Kidney (tissue), 14 donors: ENCODE measurements around the gene STXBP2. TPM values are rescaled to one million over a fixed set of nuclear protein-coding genes. Genes with fewer than 3 reads are reported as not detected.

Experiments
- DNase-seq, 5 donors: peaks; one replicate each; pipeline ENCODE4 v3.0.0-alpha.2; 2013 to 2020
- FAIRE-seq: peaks from 2 replicates; lab custom pipeline; 2012; peaks lifted over from hg19 to GRCh38; lab: Jason Lieb, UNC
- H3K27ac ChIP-seq, 2 donors: one replicate each; pipeline ENCODE4 v1.7.0; 2013; ENCODE audit warnings: low read depth in 2 of 2, low read length in 2 of 2, inconsistent platforms in 1 of 2
- H3K27me3 ChIP-seq: one replicate; pipeline ENCODE4 v1.7.1; 2013; ENCODE audit warnings: low read length, inconsistent platforms; ENCODE audit not compliant: control insufficient read depth, insufficient read depth
- H3K36me3 ChIP-seq, 3 donors: one replicate each; pipeline versions ENCODE4 v1.7.0 to v1.7.1; 2013; ENCODE audit warnings: low read length in 3 of 3, control low read depth in 1 of 3, inconsistent platforms in 1 of 3; ENCODE audit not compliant: insufficient read depth in 3 of 3, control insufficient read depth in 2 of 3
- H3K4me1 ChIP-seq, 3 donors: one replicate each; pipeline versions ENCODE4 v1.7.0 to v1.7.1; 2013; ENCODE audit warnings: low read length in 3 of 3, inconsistent platforms in 1 of 3, low read depth in 1 of 3; ENCODE audit not compliant: control insufficient read depth in 2 of 3, insufficient read depth in 2 of 3
- H3K4me3 ChIP-seq, 3 donors: one replicate each; pipeline versions ENCODE4 v1.7.0 to v1.8.1; 2013; ENCODE audit warnings: low read length in 3 of 3, control low read depth in 1 of 3, inconsistent platforms in 1 of 3
- H3K9ac ChIP-seq, 3 donors: one replicate each; pipeline versions ENCODE4 v1.7.0 to v1.7.1; 2013; ENCODE audit warnings: low read length in 3 of 3, control low read depth in 1 of 3, inconsistent platforms in 1 of 3
- H3K9me3 ChIP-seq, 3 donors: one replicate each; pipeline versions ENCODE4 v1.7.0 to v1.7.1; 2013; ENCODE audit warnings: low read length in 3 of 3, control low read depth in 1 of 3, inconsistent platforms in 1 of 3; ENCODE audit not compliant: control insufficient read depth in 2 of 3, insufficient read depth in 1 of 3
- CTCF ChIP-seq: IDR thresholded peaks from 3 replicates; pipeline ENCODE4 v1.5.1; 2012; ENCODE audit warnings: mild to moderate bottlenecking, moderate library complexity, borderline replicate concordance; ENCODE audit not compliant: insufficient read depth; ENCODE audit errors: extremely low read depth
- intact Hi-C: fragments of 100-400 bp; cut with DNase I; formaldehyde crosslinking; loops from one replicate; pipeline ENCODE4 v1.11.1; 2022
- polyA plus RNA-seq: library from polyadenylated mRNA; stranded (reverse); fragments of 350-450 nt; fragmentation: Illumina TruSeq; extraction: RNeasy Lipid Tissue Mini Kit (QIAGEN cat#74804); gene quantifications from one replicate; pipeline ENCODE4 v1.2.3, GENCODE V29; 2014; ENCODE audit warnings: low read depth, low replicate concordance; ENCODE audit not compliant: insufficient read depth
- total RNA-seq: library from RNA; stranded (reverse); fragmentation: NEBNext Ultra II Directional; extraction: Animal tissue kit (Norgen Biotek cat#: 25700); gene quantifications from one replicate; pipeline ENCODE4 v1.2.1, GENCODE V29; 2021
- donor health status: control.
- donor health status: control.
- donor health status: control.
- donor health status: control.
- donor health status: control.
- donor health status: DM: yes; HTN: yes; CAD: no.
- donor health status: Normal renal cell carcinoma (clear cell type).

Gene STXBP2
- total and polyA plus RNA-seq, 2 donors from 2014 or later: 74.8 to 136 TPM

GRCh38 chr19:7632340-7633203 is 4.3 kb upstream of the STXBP2 start:
- peaks cover 0 to 32% (median 7%) of the 10 kb centered on the region in 3 donors for H3K4me1 ChIP-seq
- FAIRE-seq: no peak

GRCh38 chr19:7633698-7634097 is 3.2 kb upstream of the STXBP2 start, which contains the start of gene PCP2:
Gene PCP2 (minus strand): TSS chr19:7633719. CDS start chr19:7633457, 262 bp downstream.
- TF ChIP-seq CTCF: no peak
- DNase-seq: no peak
- no peak within 1 kb of the TSS for H3K9ac ChIP-seq
- H3K4me3 ChIP-seq: no peak within 1 kb of the TSS
- no peaks in the 10 kb centered on the region for H3K9me3 ChIP-seq
- no peak within 1 kb of the TSS for H3K27ac ChIP-seq
- no peaks in the 10 kb centered on the region for H3K27me3 ChIP-seq
- no peak for FAIRE-seq
- no peaks in the 10 kb centered on the region for H3K36me3 ChIP-seq
- intact Hi-C loops: no loop called here
- peaks cover 0 to 24% (median 7%) of the 10 kb centered on the region in 3 donors for H3K4me1 ChIP-seq

More at GRCh38 chr19:7632340-7633203, 4.3 kb upstream of the STXBP2 start:
- H3K9me3 ChIP-seq: no peaks in the 10 kb centered on the region
- intact Hi-C loops: no loop called here
- H3K27me3 ChIP-seq: no peaks in the 10 kb centered on the region
- TF ChIP-seq CTCF: no peak
- H3K4me3 ChIP-seq: no peak overlapping the region
- no peak for DNase-seq
- no peak overlapping the region for H3K27ac ChIP-seq
- no peaks in the 10 kb centered on the region for H3K36me3 ChIP-seq
- H3K9ac ChIP-seq: no peak overlapping the region

- H3K36me3 ChIP-seq: peaks cover 0 to 10% (median 5%) of the 10 kb centered on the region in 3 donors
- peak overlapping the region in 1 of 3 donors; percentile 13 for H3K9ac ChIP-seq
- H3K9me3 ChIP-seq: no peaks in the 10 kb centered on the region
- no peak for TF ChIP-seq CTCF
- peak overlapping the region in 2 of 3 donors; percentile 19 to 75 for H3K4me3 ChIP-seq
- peaks cover 0 to 18% (median under 1%) of the 10 kb centered on the region in 3 donors for H3K4me1 ChIP-seq
- H3K27ac ChIP-seq: no peak overlapping the region
- H3K27me3 ChIP-seq: no peaks in the 10 kb centered on the region
- no peak for DNase-seq
- FAIRE-seq: no peak
- intact Hi-C loops: no loop called here
Observed at GRCh38 chr19:7635670-7636069, 1.2 kb upstream of the STXBP2 start.
